Measurements from ENCODE around the gene ADGRG7.
"Not testable (repeated sequence)": the region's sequence is repeated elsewhere in the genome, so short reads cannot be mapped to it uniquely, and the experiment has no call there.

ADGRG7 gene

DNA sequence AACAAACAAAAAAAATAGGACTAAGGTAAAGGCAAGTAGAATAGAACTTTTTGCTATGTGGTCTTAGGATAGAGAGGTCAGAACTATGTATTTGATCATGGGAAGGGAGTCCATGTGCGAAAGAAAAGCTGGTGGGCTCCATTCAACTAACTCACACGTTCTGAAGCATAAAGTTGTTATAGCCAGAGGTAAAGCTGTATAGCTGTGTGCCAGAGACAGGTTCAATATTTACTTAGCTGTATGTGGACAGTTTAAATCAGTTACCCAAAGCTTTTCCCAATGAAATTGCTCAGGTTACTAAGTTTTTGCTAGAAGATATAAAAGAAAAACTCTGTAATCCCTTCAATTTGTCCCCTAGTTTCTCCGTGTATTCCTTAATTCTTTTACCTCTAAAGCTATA is 37.8 kb downstream of the ADGRG7 start:
- DNase-seq = no peak

DNA sequence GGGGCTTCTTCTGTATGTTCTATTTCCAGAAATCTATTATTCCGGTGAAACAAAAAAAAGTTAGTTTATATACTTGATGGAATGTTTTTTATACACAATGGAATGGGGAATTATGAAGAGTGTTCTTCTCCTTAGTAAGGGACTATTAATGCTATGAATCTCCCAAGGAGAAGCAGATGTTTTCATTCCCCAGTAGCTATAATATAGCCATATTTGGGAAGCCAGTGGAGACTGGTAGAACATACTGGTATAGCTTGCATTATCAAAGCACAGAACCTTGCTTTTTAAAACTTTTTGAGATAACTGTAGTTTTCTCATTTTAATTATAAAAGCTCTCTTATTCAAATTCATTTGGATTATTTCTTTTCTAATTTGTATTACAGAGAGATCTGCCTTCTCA is 38.3 kb downstream of the ADGRG7 start:
- no peak for DNase-seq

- DNase-seq = peak; percentile 63
Measured at GRCh38 chr3:100650651-100651619, 41.5 kb downstream of the ADGRG7 start.

DNA sequence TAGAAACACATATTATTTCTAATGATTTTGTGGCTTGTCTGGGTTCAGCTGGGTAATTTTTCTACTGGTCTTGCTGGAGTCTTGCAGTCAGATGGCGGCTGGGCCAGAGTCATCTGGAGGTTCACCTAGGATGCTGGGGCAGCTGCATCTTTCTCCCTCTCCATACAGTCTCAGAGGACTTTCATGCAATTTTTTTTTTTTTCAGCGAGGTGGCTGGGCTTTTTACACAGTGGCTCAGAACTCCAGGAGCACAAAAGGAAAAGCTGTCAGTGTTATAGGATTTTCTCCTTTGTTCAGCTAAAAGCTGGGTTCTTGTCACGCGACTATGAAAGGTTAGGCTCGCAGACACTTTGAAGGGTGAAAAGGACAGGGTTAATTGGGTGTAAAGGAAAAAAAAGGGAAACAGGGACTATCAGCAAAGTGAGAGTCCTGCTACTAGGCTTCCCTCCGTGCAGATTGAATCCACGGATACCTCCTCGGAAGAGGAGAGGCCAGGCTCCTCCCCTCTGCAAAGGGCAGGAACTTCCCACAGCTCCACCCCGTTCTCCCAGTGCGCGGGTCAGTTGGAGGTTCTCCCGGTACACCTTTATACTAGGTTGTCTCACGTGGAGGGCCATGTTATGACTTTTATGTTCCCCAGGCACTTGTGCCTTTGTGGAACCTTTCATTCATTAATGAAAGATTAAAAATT is 44.3 kb downstream of the ADGRG7 start:
- DNase-seq = no peak

GRCh38 chr3:100656945-100657344 is 47.5 kb downstream of the ADGRG7 start:
- no peak for DNase-seq

DNA sequence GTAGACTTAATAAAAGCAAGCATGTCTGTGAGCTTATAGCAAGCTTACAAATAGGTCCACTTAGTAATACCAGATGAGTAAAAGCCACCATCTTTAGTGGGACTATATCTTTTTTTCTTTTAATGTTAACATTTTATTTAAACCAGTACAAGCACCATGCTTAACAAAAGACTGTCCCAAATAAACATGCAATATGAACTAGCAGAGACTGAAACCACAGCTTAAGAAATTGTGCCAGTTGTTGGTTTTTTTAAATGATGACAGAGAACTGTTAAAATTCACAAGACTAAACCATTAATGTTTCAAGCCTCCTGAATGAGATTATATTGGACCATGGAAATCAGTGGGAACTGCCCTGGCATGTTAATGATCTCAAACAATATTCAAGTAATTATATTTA is 51.9 kb downstream of the ADGRG7 start:
- not testable (repeated sequence) for DNase-seq

GRCh38 chr3:100662113-100662823 is 52.9 kb downstream of the ADGRG7 start:
- DNase-seq = peak; percentile 47

DNA sequence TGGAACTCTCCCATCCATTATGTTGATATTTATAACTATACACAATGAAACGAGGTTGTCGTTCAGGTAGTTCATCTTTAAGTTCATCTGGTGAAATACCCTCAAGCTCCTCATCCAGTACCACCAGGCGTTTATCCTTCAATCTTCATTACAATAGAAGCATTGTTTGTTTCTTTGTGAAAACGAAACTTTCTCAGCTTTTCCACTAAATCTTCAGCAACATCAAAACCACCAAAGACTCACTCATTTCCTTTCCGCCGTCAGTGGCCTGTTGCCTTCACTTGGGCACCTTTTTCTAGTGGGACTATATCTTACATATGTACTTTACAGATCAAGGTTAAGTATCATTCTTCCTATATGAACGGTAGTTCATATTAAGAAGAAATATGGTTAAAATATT is 55.8 kb downstream of the ADGRG7 start:
- DNase-seq = no peak

GRCh38 chr3:100666699-100667098 is 57.3 kb downstream of the ADGRG7 start:
- not testable (repeated sequence) for DNase-seq

DNA sequence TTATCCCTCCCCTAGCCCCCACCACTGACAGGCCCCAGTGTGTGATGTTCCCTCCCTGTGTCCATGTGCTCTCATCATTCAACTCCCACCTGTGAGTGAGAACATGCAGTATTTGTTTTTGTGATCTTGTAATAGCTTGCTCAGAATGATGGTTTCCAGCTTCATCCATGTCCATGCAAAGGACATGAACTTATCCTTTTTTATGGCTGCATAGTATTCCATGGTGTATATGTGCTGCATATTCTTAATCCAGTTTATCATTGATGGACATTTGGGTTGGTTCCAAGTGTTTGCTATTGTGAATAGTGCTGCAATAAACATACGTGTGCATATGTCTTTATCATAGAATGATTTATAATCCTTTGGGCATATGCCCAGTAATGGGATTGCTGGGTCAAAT is 57.9 kb downstream of the ADGRG7 start:
- DNase-seq = not testable (repeated sequence)

DNA sequence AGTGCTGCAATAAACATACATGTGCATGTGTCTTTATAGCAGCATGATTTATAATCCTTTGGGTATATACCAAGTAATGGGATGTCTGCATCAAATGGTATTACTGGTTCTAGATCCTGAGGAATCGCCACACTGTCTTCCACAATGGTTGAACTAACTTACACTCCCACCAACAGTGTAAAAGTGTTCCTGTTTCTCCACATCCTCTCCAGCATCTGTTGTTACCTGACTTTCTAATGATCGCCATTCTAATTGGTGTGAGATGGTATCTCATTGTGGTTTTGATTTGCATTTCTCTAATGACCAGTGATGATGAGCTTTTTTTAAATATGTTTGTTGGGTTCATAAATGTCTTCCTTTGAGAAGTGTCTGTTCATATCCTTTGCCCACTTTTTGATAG is 61.6 kb downstream of the ADGRG7 start:
- DNase-seq = not testable (repeated sequence)

DNA sequence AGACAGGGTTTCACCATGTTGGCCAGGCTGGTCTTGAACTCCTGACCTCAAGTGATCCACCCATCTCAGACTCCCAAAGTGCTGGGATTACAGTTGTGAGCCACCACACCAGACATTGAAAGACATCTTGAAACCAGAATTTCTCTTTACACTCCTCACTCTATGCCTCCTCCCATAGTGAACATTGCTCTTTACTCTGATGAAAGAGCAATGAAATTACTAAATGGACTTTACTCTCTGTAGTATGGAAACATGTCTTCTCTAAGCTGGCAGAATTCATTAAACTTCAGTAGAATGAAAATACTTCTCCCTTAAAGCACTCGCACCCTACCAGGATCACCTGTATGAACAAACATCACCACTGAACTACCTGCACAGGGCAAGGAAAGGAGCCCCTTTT is 72.1 kb downstream of the ADGRG7 start:
- DNase-seq = no peak

DNA sequence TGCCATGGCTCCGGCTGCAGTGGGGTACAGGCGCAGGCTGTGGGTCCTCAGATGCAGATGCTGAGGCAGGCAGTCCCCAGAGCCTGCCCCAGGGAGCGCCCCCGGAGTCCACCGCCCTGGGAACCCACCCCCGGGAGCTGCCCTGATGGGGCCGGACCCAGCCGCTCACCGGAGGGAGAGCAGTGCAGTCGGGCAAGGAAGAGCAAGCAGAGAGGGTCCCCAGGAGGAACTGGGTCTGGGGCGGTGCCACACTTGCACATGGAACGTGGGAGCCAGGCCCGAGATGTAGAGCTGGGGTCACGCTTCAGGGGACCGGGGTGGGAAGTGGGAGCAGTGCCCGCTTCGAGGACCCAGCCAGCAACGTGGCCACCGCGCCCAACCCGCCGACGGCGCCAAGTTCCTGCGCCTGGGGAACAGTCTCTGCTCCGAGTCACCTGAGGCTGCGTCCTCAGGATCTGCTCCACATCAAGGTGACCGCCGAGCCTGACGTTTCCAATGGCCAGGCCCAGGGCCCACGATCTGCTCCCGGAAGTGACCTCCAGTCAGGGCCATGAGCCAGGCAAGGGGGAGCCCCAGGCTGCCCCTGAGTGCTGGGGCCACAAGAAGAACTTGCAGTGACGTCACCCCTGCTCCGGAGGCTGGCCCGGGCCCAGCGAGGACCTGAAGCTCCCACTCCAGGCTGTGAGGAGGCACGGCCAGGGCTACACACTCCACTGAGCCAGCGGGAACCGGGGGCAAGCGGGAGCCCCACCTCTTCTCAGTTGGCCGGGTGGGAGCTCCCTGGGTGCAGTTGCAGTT is 72.9 kb downstream of the ADGRG7 start:
- DNase-seq = no peak

DNA sequence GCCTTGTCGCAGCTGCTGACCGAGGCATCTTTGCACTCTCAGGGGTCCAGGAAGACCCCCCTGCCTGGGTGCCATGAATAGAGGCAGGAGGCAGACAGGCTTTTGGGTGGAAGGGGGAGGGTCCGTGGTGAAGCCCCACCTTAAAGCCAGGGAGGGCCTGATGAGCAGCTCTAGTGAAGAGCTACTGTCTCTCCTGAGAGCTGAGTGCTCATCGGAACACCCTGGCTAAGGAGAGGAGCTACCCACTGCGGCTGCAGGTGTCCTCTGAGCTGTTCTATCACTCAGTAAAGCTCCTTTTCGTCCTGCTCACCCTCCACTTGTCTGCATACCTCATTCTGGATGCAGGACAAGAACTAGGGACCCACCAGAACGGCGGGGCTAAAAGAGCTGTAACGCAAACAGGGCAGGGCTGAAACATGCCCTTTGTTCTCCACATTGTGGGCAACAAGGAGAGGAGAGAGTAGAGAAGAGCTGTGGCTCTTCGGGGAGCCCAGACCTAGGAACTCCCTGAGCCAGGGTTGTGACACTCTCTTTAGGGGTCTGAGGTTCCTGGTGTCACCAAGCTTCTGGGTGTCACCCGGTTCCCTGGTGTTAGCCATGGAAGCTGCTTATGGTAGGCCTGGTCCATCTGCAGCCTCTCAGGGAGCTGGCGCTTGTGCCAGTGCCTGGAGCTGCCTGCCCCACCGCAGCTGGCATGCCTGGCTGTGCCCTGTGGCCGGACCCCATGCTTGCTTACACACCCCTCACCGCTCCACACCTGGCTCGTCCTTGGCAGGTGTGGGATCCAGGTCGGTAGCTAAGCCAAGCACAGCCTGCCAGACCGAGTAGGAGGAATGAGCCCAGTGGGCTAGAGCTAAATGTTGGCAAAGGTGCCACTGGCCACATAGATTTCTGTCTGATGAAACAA is 73.7 kb downstream of the ADGRG7 start:
- no peak for DNase-seq

- no peak for DNase-seq
Measured at GRCh38 chr3:100693225-100693624, 83.8 kb downstream of the ADGRG7 start.

GRCh38 chr3:100695696-100696095 is 86.3 kb downstream of the ADGRG7 start:
- no peak for DNase-seq

DNA sequence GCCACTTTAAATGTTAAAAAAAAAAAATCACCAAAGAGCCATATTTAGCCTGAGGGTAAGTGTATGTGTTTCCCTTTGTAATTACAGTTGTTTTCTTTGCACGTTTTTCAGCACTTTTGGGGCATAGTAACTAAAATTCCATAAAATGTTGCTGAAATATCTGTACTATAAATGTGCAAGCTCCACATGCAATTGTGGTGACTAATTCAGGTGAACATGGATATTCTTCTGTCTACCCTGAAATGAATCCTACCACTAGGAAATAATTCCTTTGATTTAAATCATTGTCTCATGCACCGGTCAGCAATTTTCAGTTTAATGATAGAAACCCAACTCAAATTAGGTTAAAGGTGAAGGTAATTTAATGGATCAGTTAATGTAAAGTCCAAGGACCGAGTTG is 86.8 kb downstream of the ADGRG7 start:
- no peak for DNase-seq

DNA sequence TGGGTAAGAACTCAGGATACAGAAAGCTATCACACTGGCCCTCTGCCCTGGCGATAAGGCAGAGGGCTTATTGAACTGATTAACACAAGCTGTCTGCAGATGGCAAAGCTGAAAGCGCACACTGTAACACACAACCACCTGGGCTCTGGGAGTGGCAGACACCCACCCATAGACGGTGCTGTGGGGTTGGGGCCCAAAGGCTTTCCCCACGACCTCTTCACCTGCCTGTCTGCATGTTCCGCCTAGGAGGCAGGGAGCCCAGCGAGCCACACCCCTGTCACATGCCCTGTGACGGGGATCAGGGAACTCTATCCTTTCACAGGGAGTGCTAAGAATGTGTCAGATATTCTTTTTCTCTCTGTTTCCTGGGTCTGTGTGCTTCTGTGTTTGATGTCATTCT is 87.8 kb downstream of the ADGRG7 start:
- no peak for DNase-seq

- DNase-seq = no peak
Measured at GRCh38 chr3:100697723-100698285, 88.4 kb downstream of the ADGRG7 start.

- no peak for DNase-seq
Measured at GRCh38 chr3:100698736-100699135, 89.3 kb downstream of the ADGRG7 start.

DNA sequence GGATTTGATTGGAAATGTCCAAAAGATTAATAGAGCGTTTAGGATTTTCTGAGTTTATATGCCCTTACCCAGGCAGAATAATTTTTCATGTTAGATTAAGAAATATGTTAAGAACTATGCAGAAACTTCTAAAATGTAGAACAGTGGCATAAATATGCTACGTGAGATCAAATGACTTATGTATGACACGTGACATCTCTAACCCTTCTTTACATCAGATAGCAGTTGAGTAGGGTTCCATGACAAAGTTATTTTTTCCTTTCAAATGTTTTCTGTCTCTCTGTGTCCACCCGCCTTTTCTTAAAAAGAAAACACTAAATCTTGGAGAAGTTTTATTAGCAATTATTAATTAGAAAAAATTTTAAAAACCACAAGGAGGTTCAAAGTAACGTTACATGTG is 91.3 kb downstream of the ADGRG7 start:
- DNase-seq = no peak
